SKM-1 treated with dmso at 0.1 percent for 144 hours (cell line): ENCODE results near the gene SRGAP2C.
"Not testable (repeated sequence)": the region's sequence is repeated elsewhere in the genome, so short reads cannot be mapped to it uniquely, and the experiment has no call there.

Source experiments
- DNase-seq: peaks from one replicate; lab custom pipeline; 2025; ENCODE audit not compliant: unreplicated experiment; lab: John Stamatoyannopoulos, UW

SRGAP2C gene

GRCh38 chr1:121408354-121408753 lies 223.6 kb downstream of the SRGAP2C start:
- DNase-seq = peak; percentile 40

DNA sequence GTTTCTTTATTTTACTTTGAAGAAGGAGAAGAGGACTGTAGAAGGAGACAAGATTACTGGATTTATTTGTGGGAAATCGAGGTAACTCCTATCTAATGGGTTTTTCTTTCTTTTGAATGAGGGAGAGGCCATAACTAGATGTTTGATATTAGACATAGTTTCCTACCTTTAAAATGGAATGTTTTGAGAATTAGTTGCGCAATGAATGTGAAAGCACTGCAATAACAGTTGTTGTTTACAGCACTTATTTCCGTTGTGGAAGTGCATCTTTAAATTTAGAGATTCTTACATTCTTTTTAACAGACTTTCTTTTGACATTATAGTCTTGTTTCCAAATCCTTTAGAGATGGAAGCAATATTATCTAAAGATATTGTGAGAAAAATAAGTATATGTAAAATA lies 229.0 kb downstream of the SRGAP2C start:
- no peak for DNase-seq

DNA sequence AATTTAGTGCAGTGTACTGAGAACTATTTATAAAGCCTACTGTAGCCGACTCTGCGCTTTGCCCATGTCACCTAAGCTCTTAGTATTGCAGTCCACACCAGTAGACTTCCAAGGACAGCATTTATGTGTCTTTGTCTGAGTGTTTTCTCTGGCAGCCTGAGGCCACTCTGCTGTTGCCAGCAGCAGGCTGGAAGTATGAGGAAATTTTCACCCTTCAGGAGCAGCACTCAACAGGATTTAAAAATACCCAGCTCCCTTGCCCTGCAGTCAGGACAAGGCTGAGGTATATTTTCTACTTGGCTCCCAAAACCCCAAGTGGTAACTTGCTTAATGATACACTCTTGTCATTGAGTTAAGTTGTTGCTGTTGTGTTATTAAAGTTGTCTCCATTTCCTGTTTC lies 230.1 kb downstream of the SRGAP2C start:
- DNase-seq = no peak

GRCh38 chr1:121417325-121417923 lies 232.6 kb downstream of the SRGAP2C start:
- no peak for DNase-seq

DNA sequence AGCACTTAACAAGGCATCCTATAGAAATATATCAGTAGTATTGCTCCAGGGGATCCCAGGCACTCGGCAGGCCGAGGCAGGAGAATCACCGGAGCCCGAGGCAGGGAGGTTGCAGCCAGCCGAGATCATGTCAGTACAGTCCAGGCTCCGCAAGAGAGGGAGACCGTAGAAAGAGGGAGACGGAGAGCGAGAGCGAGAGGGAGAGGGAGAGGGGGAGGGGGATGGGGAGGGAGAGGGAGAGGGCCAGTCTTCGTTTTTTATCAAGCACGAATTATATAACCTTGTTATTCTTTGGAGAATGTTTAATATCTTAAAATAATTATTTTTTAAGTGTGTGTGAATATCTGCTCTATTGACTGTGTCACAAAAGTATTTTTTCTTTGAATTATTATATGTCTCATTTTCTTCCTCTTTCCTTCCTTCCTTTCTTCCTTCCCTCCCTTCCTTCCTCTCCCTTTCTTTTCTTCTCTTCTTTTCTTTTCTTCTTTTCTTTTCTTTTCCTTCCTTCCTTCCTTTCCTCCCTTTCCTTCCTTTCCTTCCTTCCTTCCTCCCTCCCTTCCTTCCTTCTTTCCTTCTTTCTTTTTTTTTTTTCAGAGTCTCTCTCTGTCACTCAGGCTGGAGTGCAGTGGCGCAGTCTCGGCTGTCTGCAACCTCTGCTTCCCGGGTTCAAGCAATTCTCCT lies 233.7 kb downstream of the SRGAP2C start:
- no peak for DNase-seq

DNA sequence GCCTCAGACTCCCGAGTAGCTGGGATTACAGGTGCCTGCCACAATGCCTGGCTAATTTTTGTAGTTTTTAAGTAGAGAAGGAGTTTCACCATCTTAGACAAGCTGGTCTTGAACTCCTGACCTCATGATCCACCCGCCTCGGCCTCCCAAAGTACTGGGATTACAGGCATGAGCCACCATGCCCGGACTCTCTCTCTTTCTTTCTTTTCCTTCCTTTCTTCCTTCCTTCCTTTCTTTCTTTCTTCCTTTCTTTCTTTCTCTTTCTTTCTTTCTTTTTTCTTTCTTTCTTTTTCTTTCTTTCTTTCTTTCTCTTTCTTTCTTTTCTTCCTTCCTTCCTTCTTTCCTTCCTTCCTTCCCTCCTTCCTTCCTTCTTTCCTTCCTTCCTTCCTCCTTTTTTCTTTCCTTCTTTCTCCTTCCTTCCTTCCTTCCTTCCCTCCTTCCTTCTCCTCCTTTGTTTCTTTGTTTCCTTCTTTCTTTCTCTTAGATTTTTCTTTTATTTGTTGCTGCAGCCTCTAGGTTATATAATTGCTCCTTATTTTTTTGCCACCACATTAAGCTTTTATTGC lies 234.4 kb downstream of the SRGAP2C start:
- DNase-seq = not testable (repeated sequence)

DNA sequence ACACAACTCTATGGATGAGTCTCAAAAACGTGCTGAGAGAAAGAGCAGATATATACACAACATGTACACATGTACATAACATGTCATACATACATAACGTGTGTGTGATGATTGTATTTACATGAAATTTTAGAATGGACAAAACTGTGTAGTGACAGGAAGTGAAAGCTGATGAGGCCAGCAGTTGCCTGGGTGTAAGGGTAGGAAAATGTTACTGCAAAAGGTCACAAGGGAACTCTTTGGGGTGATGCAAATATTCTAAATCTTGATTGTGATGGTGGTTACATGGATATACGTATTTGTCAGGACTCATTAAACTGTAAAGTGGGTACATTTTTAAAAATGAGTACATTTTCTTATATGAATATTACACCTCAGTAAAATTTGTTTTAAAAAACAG lies 236.7 kb downstream of the SRGAP2C start:
- not testable (repeated sequence) for DNase-seq

GRCh38 chr1:121423956-121424355 lies 239.2 kb downstream of the SRGAP2C start:
- not testable (repeated sequence) for DNase-seq

DNA sequence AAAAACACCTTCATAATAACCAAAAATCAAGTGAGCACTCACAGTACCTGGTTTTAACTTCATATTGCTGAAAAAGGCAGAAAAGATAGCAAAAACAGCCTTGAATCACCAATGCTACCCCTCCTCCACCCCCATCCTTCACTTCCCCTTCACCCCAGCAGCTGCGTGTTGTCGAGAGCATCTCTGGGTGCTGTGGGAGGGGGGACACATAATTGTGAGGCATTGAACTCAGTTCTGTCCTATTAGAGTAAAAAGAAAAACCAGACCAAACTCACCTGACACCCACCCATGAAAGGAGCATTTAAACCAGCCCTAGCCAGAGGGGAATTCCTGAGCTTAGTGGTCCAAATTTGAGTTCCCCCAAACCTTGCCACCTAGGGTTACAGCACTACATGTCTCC lies 248.7 kb downstream of the SRGAP2C start:
- DNase-seq = not testable (repeated sequence)

- DNase-seq = not testable (repeated sequence)
Observed at GRCh38 chr1:121438862-121439261, 254.1 kb downstream of the SRGAP2C start.

DNA sequence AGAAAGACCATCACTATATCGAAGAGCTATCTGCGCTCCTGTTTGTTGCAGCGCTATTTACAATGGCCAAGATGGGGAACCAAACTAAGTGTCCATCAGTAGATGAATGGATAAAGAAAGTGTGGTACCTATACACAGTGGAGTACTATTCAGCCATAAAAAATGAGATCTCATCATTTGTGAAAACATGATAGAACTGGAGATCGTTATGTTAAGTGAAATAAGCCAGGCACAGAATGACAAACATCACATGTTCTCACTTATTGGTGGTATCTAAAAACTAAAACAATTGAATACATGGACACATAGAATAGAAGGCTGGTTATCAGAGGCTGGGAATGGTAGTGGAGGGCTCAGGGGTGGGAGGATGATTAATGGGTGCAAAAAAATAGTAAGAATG lies 256.2 kb downstream of the SRGAP2C start:
- no peak for DNase-seq
